ENCODE results near the gene CHRDL1. TPM values are rescaled to one million over a fixed set of nuclear protein-coding genes. Genes with fewer than 3 reads are reported as not detected.

CHRDL1 gene
- total RNA-seq, 1 donor from 2014 or later = 8.1 TPM

DNA sequence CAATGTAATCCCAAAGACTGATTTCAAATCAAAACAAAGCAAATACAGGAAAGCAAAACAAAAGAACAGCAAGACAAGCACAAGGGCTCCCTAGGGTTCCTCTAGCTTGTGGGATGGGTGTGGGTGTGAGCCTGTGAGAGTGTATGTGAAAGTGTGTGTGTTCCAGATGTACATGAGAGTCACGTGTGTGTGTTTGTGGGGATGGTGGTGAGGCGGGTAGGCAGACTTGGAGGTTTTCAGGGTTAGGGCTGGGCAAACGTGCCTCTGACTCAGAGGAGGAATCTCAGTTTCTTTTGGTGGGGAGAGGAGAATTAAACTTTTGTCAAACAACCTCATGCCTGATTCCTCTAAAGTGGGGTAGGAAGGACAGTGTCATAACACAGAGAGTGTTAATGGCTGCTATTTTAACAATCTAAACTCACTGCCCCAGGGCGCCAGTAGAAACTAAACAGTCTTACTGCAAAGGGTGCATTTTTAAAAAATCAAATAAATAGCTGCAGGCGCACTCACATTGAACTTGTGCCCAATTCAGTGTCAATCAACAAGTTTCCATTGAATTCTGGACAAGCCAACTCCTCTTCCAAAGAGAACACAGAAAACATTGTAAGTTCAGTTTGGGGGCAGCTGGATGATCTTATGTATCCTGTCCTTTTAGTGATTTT is 51.8 kb downstream of the CHRDL1 start:
- no peak for DNase-seq (ENCODE audit: low spot score)

GRCh38 chrX:110741213-110741796 is 54.3 kb downstream of the CHRDL1 start:
- DNase-seq (ENCODE audit: low spot score) = no peak

DNA sequence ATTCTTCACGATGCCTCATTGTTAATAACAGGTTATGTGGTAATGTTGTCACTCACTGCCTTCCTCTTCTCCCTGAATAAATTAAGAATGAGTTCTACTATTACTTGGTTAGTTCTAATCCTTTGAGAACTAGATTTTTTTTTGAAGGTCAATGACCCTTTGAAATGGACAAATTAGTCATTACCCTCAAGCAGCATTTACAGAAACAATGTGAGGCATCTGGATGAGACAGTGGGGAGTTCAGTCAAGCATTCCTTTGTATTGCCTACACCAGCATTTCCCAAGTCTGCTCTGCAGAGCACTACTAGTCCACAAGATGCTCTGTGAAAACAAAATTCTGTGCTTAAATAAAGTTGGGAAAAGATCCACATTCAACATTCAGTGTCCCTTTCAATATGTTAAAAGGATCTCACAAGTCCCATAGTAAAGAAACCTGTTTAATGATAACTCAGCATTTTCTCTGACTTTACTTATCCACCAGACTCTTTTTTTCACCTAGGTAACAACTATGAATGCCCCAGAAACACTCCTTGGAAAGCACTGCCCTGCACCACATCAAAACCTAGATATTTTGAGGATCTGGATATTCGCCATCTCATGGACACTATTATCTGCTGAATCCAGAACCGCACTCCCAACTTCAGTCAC is 60.6 kb downstream of the CHRDL1 start:
- DNase-seq (ENCODE audit: low spot score) = no peak

DNA sequence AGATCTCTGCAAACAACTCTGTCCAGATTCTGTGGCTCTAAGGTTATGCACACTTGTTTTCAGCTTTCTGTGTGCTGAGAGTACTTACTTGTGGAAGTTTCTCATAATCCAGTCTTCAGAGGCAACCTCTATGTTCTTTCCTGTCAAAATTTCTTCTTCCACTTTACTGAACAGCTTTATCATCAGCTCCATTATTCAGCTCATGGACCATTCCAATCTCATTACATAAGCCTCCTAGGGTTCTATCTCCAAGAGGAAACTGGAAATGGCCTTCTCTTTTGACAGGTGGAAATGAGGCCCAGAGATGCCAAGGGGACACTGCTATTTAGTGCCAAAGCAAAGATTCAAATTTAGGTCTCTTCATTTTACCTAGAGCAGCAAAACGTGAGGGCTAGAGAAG is 61.3 kb downstream of the CHRDL1 start:
- no peak for DNase-seq (ENCODE audit: low spot score)

DNA sequence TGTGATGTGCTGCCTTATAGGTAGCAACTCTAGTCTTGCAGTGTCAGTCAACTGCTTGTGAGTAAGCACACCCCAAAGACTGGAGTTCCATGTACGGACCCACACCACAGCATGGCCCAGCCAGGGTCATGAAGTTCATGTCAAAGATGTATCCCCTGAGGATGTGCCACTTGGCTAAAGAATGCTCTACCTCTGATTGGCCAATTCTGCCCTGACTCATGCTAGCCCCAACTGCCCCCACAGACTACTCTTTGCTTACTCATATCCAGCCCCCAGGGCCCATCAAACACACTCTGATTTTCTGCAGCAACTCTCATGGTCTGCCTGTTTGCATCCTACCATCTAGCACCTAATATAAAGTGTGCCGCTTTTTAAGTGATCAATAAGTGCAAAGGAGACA is 62.5 kb downstream of the CHRDL1 start:
- no peak for DNase-seq (ENCODE audit: low spot score)

DNA sequence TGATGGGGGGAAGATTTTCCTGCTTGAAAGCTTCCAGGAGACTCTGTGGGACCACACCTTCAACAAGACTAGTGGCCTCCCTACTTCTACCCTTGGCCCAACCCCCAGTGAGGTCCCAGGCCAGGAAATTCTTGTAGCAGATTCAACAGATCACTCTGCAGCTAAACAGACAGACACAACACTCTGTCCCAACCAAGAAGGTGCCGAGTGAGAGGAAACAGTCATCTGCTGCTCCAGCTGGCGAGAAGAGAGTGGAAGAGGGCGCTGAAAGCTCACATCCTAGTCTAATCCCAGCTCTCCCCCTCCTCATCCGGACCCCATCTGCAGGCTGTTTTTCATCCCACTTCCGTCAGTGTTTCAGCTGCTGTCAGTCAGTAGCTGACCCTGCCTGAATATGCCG is 63.4 kb downstream of the CHRDL1 start:
- no peak for DNase-seq (ENCODE audit: low spot score)

GRCh38 chrX:110723844-110724243 is 71.8 kb downstream of the CHRDL1 start:
- DNase-seq (ENCODE audit: low spot score) = no peak

- DNase-seq (ENCODE audit: low spot score) = no peak
Measured at GRCh38 chrX:110722135-110722534, 73.5 kb downstream of the CHRDL1 start.

DNA sequence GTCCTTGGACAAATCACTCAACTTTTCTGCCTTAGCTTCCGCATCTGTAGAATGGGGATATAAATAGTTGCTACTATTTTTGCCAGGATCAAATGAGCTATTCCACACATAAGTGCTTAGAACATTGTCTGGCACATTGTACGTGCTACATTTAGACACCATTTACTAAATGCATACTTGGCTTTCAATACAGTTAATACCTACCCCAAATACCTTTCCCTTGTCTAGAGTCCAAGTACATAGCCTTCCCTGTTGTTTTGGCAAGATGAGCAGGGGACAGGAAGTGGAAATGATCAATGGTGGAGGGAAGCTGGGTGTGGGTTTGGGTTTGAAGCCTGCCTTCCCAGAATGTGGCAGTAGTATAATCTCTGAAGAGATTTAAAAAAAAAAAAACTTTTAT is 82.0 kb downstream of the CHRDL1 start:
- no peak for DNase-seq (ENCODE audit: low spot score)

GRCh38 chrX:110706446-110706845 is 89.2 kb downstream of the CHRDL1 start:
- no peak for DNase-seq (ENCODE audit: low spot score)

DNA sequence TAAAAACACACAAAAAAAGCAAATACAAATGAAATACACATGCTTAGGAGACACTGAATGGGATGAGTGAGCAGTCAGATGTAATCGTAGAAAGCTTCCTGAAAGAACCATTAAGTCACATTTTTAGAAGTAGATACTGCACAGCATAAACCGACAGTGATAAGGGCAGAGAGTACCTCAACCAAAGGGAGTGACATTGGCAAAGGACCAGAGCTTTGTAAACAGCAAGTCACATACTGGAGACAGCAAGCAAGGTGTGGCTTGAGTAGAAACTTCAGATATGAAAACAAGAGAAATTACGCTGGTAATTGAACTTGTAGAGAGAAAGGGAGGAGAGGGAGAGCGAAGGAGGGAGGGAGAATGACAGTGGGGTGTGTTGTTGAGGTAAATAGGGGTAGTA is 92.0 kb downstream of the CHRDL1 start:
- DNase-seq (ENCODE audit: low spot score) = peak; percentile 46

- DNase-seq (ENCODE audit: low spot score) = peak; percentile 47
Measured at GRCh38 chrX:110699109-110699508, 96.5 kb downstream of the CHRDL1 start.

DNA sequence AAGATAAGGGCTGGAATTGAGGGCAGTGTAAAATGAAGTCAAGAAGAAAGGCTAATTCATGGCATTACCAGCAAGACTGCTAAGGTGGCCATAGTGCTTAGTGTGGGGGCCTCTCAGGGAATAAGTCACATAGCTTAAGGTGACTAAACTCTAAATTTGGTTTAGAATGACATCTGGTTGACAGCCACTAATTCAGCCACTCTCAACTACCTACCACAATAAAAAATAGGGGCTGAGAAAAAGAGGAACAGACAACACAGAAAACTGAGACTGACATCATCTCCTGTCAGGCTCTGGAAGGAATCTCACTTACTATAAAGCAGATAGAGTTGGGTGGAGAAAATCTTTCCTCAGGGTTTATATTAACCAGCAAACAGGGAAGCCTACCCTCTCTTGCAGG is 96.9 kb downstream of the CHRDL1 start:
- DNase-seq (ENCODE audit: low spot score) = no peak

DNA sequence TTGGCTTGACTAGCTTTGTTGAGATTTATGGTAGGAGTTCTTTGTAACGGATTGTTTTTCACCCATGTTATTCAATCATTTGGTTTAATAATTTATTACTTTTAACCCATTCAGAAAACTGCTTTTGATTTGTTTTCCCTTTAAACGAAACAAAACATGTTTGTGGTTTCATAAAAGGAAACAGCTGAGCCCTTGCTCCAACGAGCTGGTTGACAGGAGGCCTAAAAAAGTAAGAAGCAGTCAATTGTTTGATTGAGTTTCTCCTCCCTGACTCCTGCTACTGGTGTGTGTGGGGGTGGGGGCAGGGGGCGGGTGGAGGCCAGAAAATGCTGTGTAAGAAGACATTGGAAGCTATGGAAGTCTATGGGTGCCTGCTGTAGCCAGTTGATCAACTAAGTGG is 102.8 kb downstream of the CHRDL1 start:
- DNase-seq (ENCODE audit: low spot score) = no peak

DNA sequence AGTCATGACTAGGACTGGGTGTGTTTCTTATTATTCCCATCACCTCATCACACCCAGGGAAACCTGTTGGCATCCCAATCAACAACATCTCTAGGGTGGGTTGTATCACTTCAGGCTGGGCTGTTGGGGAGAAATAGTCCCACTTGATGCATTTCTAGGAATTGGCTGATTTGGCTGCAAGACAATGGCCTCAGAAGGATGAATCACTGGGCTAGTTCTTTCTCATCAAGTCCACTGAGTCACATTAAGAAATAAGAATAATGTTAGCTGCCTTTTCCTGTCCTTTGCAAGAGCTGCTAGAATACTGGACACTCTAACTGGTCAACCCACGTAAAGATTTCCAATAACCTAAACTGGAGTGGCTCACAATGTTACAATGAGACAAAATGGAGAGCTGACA is 104.2 kb downstream of the CHRDL1 start:
- DNase-seq (ENCODE audit: low spot score) = no peak

DNA sequence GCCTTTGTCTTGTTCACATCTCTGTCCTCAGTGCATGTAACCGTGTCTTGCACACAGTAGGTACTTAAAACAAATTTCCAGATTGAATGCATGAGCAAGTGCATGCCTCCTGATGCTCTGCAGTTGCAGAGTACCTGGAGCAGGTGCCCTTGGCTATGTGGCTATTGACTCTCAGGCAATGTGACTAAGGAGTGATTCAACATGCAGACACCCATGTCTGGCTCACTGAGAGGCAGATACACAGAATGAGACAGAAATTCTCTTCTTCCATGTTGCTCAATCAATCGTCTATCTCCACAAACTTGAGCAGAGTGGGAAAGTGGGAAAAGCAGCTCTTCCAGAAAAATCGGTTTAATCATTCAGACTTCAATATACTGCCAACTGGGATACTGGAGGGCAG is 111.0 kb downstream of the CHRDL1 start:
- DNase-seq (ENCODE audit: low spot score) = no peak

DNA sequence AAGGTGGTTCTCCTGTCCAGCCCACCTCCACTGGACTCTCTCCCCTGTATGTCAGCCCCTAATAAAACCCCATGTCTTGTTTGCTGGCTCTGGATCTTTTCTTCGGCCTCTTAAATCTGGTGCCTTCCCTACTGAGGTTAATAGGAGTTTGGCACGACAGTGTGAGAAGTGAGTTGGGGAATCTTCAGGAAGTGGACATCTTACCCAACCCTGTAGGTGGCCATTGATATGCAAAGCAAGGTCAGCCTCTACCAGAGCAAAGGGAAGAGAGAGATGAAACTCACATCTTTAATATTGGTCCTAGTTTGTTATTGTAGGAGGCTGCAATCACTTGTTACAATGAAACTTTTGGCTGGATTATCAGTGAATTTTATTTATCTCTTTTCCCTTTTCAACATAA is 111.7 kb downstream of the CHRDL1 start:
- no peak for DNase-seq (ENCODE audit: low spot score)

DNA sequence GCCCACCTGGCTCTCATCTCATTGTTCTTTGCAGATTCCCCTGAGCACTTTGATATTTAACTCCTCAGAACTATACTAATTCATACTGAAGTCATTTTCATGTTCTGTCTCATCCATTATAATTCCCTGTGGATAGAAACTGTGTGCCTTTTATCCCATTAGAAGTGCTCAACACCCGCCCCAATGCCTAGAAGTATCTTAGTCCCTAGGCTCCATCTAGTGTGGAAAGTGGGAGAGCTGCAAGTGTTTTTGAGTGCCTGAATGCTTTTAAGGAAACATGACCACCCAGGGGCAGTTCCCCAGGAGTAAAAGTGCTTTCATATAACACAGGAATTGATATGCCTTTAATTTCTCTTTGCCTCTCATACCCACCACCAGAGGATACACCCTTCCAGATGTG is 117.0 kb downstream of the CHRDL1 start:
- DNase-seq (ENCODE audit: low spot score) = no peak

- DNase-seq (ENCODE audit: low spot score) = no peak
Measured at GRCh38 chrX:110675886-110676285, 119.7 kb downstream of the CHRDL1 start.

DNA sequence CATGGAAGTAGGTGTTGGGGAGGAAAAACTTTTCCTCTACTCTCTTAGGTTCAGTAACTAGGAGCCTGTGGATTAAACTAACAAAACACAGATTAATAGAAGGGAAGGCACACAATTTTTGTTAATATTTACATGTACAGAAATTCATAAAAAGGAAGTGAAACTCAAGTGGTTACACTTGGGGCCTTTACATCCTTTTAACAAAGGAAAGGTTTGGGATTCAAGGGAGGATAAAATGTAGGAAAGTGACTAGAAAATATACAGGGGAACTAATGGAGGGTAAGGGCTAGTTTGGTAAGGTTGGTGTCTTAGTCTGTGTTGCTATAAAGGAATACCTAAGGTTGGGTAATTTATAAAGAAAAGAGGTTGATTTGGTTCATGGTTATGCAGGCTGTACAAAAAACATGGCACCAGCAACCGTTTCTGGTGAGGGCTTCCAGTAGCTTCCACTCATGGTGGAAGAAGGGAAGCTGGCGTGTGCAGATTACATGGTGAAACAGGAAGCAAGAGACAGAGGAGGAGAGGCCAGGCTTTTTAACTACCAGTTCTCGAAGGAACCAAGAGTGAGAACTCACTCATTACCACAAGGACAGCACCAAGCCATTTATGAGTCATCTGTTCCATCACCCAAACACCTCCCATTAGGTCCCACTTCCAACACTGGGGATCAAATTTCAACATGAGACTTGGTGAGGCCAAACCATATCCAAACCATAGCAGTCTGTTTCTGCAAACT is 124.4 kb downstream of the CHRDL1 start:
- no peak for DNase-seq (ENCODE audit: low spot score)

DNA sequence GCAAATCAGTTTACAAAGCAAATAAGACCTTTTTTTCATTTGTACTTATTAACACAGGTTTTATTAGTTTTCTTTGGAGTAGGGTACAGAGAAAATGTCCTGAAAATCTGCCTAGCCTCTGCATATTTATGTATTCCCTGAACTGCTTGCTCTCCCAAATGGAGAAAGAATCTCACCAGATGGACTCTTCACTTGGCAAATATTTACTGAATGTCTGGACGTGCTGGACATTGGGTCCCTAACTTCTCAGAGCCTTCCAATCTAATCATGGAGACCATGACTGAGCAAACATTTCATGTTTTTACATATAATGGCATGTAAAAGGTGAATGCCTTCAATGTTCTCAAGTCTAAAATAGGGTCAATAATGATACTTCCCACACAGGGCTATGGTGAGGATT is 126.0 kb downstream of the CHRDL1 start:
- no peak for DNase-seq (ENCODE audit: low spot score)

DNA sequence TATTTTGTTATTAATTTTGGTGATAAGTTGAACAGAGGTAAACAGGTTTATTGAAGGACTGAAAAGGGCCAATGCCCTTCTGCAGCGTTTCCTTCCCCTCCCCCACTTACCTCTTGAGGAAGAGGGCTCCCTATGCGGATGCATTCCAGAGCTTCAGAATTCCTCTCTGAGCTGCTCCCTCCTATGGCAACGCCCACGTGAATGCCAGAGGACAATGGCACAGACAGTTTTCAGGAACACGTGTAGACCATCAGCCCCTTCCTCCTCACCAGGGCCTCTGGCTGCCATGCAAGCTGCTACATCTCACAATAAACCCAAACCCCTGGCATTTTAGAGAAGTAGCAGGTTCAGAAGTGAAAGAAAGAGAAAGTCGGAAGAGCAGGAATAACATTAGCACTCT is 127.9 kb downstream of the CHRDL1 start:
- no peak for DNase-seq (ENCODE audit: low spot score)
